ENCODE data around the gene ZNF561. TPM values are rescaled to one million over a fixed set of nuclear protein-coding genes. Genes with fewer than 3 reads are reported as not detected.
"Not testable (repeated sequence)": the region's sequence is repeated elsewhere in the genome, so short reads cannot be mapped to it uniquely, and the experiment has no call there.

Gene ZNF561
- polyA plus RNA-seq (ENCODE audit: insufficient read depth in 1 of 5, insufficient read length in 5 of 5, low replicate concordance in 1 of 5), result 10 to 100 TPM; 43.6 to 79.4 (median 71.9) TPM
- long read RNA-seq, donor 1, full-length matches to known transcripts, result 7 of 15 reads
- long read RNA-seq, donor 1, partial matches to known transcripts, result 0 of 15 reads
- long read RNA-seq, donor 1, other reads (novel, unspliced or antisense), result 8 of 15 reads
- long read RNA-seq, donor 2, full-length matches to known transcripts, result 10 of 15 reads
- long read RNA-seq, donor 2, partial matches to known transcripts, result 0 of 15 reads
- long read RNA-seq, donor 2, other reads (novel, unspliced or antisense), result 5 of 15 reads
- long read RNA-seq, donor 3, full-length matches to known transcripts, result 11 of 20 reads
- long read RNA-seq, donor 3, partial matches to known transcripts, result 9 of 20 reads
- long read RNA-seq, donor 3, other reads (novel, unspliced or antisense), result 0 of 20 reads
- long read RNA-seq, donor 4, full-length matches to known transcripts, result 6 of 11 reads
- long read RNA-seq, donor 4, partial matches to known transcripts, result 5 of 11 reads
- long read RNA-seq, donor 4, other reads (novel, unspliced or antisense), result 0 of 11 reads
- long read RNA-seq, donor 5, full-length matches to known transcripts, result 10 of 17 reads
- long read RNA-seq, donor 5, partial matches to known transcripts, result 7 of 17 reads
- long read RNA-seq, donor 5, other reads (novel, unspliced or antisense), result 0 of 17 reads
- long read RNA-seq, donor 6, full-length matches to known transcripts, result 13 of 18 reads
- long read RNA-seq, donor 6, partial matches to known transcripts, result 5 of 18 reads
- long read RNA-seq, donor 6, other reads (novel, unspliced or antisense), result 0 of 18 reads
- long read RNA-seq, donor 7, full-length matches to known transcripts, result 12 of 23 reads
- long read RNA-seq, donor 7, partial matches to known transcripts, result 11 of 23 reads
- long read RNA-seq, donor 7, other reads (novel, unspliced or antisense), result 0 of 23 reads
- long read RNA-seq, donor 8, full-length matches to known transcripts, result 3 of 3 reads
- long read RNA-seq, donor 8, partial matches to known transcripts, result 0 of 3 reads
- long read RNA-seq, donor 8, other reads (novel, unspliced or antisense), result 0 of 3 reads

- peak; percentile 90 to 91 for DNase-seq
These were observed at the start of gene ZNF561 for GRCh38 chr19:9621156-9622037. ZNF561 (minus strand) TSS chr19:9621232; CDS start chr19:9619456, 1,776 bp downstream.

- no peak for DNase-seq
These were observed 47.5 kb upstream of the ZNF561 start for GRCh38 chr19:9668544-9668943.

GRCh38 chr19:9667898-9668297, 46.9 kb upstream of the ZNF561 start:
- no peak for DNase-seq

- DNase-seq, result no peak
These were observed 37.7 kb upstream of the ZNF561 start for GRCh38 chr19:9658769-9659168.

- DNase-seq, result not testable (repeated sequence)
These were observed 32.1 kb upstream of the ZNF561 start for GRCh38 chr19:9653066-9653555.

GRCh38 chr19:9651464-9651863, 30.4 kb upstream of the ZNF561 start:
- not testable (repeated sequence) for DNase-seq

GRCh38 chr19:9650345-9650744, 29.3 kb upstream of the ZNF561 start:
- no peak for DNase-seq

- no peak for DNase-seq
These were observed 24.4 kb upstream of the ZNF561 start for GRCh38 chr19:9645472-9645871.

- no peak for DNase-seq
These were observed 23.4 kb upstream of the ZNF561 start for GRCh38 chr19:9644472-9644871.

GRCh38 chr19:9641810-9642209, 20.8 kb upstream of the ZNF561 start:
- no peak for DNase-seq

- DNase-seq, result peak in 1 of 2 donors; percentile 13
These were observed 19.9 kb upstream of the ZNF561 start for GRCh38 chr19:9640956-9641355.

GRCh38 chr19:9636018-9636417, 15.0 kb upstream of the ZNF561 start:
- DNase-seq, result no peak

- no peak for DNase-seq
These were observed 6.8 kb upstream of the ZNF561 start for GRCh38 chr19:9627856-9628255.

- no peak for DNase-seq
These were observed 1.5 kb upstream of the ZNF561 start for GRCh38 chr19:9622531-9622930.

- no peak for DNase-seq
These were observed 233 bp downstream of the ZNF561 start for GRCh38 chr19:9620842-9621155.

GRCh38 chr19:9615844-9616243, 5.2 kb downstream of the ZNF561 start:
- DNase-seq, result no peak

- no peak for DNase-seq
These were observed 10.4 kb downstream of the ZNF561 start for GRCh38 chr19:9610484-9611113.

GRCh38 chr19:9608912-9609311, 12.1 kb downstream of the ZNF561 start:
- DNase-seq, result no peak

- DNase-seq, result no peak
These were observed 24.0 kb downstream of the ZNF561 start for GRCh38 chr19:9597027-9597426.

- peak; percentile 24 to 30 for DNase-seq
These were observed 34.3 kb downstream of the ZNF561 start for GRCh38 chr19:9586764-9587163.
